Esophagus (tissue), 2 donors: Measurements from ENCODE around the gene PGAP6. TPM values are rescaled to one million over a fixed set of nuclear protein-coding genes. Genes with fewer than 3 reads are reported as not detected.
A peak's percentile ranks its signal among the peaks of the same experiment; 100 is the strongest.

Experiments used
- H3K27ac ChIP-seq, 2 donors: one replicate each; pipeline ENCODE4 v1.5.1; 2013; ENCODE audit warnings: low read depth in 2 of 2, mild to moderate bottlenecking in 2 of 2, inconsistent platforms in 1 of 2, low read length in 1 of 2, moderate library complexity in 1 of 2
- H3K27me3 ChIP-seq, 2 donors: one replicate each; pipeline ENCODE4 v1.6.1; 2013; ENCODE audit warnings: low read length in 2 of 2, control low read depth in 1 of 2, mild to moderate bottlenecking in 1 of 2; ENCODE audit not compliant: insufficient read depth in 2 of 2, control insufficient read depth in 1 of 2
- H3K36me3 ChIP-seq, 2 donors: one replicate each; pipeline ENCODE4 v1.6.1; 2013; ENCODE audit warnings: low read length in 1 of 2; ENCODE audit not compliant: control insufficient read depth in 2 of 2, insufficient read depth in 2 of 2
- H3K4me1 ChIP-seq, 2 donors: one replicate each; pipeline ENCODE4 v1.6.1; 2013; ENCODE audit warnings: low read length in 1 of 2; ENCODE audit not compliant: control insufficient read depth in 2 of 2, insufficient read depth in 2 of 2
- H3K4me3 ChIP-seq, 2 donors: one replicate each; pipeline ENCODE4 v1.5.1; 2013; ENCODE audit warnings: low read length in 2 of 2, mild to moderate bottlenecking in 2 of 2, low read depth in 1 of 2, moderate library complexity in 1 of 2
- H3K9me3 ChIP-seq, 2 donors: one replicate each; pipeline ENCODE4 v1.6.1; 2013; ENCODE audit warnings: mild to moderate bottlenecking in 2 of 2, low read depth in 1 of 2, low read length in 1 of 2, moderate library complexity in 1 of 2; ENCODE audit not compliant: control insufficient read depth in 2 of 2, insufficient read depth in 1 of 2
- WGBS, 2 donors: extraction: QIAGEN DNeasy Blood & Tissue Kit; methylation state at CpG; one replicate each; pipeline ENCODE4 v1.1.7; 2013; 5-methylcytosine and 5-hydroxymethylcytosine counted together
- polyA plus RNA-seq, 2 donors: library from polyadenylated mRNA; stranded (reverse); fragments of 200-250 nt; gene quantifications; one replicate each; pipeline ENCODE4 v1.2.3, GENCODE V29; 2013
- donor health status: healthy with polysubstance abuse.
- donor health status: Bipolar disorder and iron deficiency.

The PGAP6 gene
- polyA plus RNA-seq, 2 donors, result 30.3 to 44.3 TPM

DNA sequence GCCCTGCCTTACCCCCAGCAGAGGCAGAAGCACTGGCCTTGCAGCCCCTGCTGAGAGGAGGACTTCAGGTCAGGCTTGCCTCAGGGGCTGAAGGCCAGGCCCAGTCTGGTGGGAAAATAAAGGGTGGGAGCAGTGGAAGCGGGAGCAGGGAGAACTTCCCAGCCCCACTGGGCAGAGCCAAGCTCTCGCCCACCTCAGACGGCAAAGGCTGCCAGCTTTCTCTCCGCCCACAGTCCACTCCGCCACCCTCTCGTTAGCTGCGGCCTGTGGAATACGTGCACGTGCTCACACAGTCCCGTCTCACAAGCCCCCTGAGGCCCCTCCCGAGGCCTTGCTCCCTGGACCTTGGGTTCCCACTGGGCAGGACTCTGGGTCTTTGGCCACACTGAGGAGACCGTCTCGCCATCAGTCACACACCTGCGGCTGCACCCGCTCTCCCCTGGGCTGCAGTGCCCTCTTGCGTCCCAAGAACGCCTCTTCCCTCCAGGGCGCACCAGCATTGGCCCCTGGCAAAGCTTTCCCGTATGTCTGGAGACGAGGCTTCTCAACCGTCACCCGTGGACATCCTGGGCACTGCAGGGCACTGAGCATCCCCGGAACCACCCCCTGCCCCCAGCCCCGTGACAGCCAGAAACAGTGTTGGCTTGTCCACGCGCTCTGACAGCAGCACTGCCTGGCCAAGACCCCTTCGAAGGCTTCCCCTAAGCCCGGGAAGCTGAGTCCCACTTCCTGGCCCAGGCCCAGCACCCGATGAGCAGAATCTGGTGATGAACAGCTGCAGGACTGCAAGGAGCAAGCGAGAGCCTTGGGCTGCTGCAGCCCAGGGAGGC lies 19.7 kb downstream of the PGAP6 start:
- 15 to 23% methylated on average over 27 to 30 of the region's 30 CpGs for WGBS, 2 donors
- Histone ChIP-seq H3K4me1 (peaks cover 0 to 4% of the 10 kb centered on the region in 2 donors), H3K27ac (no peak overlapping the region), H3K4me3 (no peak overlapping the region), H3K9me3 (no peaks in the 10 kb centered on the region), H3K36me3 (peaks cover 0 to 7% of the 10 kb centered on the region in 2 donors), H3K27me3 (no peaks in the 10 kb centered on the region)

DNA sequence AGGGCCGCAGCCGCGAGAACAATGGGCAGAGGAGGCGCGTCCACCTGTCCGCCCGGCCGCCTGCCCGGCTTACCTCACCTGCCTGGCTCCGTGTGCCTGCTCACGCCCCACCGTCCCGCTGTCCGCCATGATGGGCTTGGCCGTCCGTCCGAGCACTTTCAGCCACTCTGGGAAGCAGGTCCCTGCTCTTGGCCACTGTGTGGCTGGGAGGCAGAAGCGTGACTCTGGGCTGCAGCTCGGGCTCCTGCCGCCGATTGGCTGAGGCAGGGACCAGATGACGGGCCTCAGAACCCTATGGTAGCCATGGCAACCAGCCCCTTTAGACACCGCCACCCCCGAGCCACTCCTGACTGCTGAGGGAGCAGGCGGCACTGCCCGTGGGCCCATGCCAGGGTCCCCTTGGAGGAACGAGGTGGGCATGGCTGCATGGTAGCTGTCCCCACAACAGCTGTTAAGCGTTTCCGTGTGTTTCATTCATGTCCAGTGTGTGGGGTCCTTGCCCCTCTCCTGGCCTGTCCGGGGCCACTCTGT lies 20.4 kb downstream of the PGAP6 start:
- Histone ChIP-seq H3K4me3 (no peak overlapping the region), H3K27me3 (no peaks in the 10 kb centered on the region), H3K4me1 (peaks cover 0 to 4% of the 10 kb centered on the region in 2 donors), H3K36me3 (peaks cover 0 to 4% of the 10 kb centered on the region in 2 donors), H3K27ac (no peak overlapping the region), H3K9me3 (no peaks in the 10 kb centered on the region)
- 78 to 81% methylated on average over 30 of the region's 30 CpGs for WGBS, 2 donors

DNA sequence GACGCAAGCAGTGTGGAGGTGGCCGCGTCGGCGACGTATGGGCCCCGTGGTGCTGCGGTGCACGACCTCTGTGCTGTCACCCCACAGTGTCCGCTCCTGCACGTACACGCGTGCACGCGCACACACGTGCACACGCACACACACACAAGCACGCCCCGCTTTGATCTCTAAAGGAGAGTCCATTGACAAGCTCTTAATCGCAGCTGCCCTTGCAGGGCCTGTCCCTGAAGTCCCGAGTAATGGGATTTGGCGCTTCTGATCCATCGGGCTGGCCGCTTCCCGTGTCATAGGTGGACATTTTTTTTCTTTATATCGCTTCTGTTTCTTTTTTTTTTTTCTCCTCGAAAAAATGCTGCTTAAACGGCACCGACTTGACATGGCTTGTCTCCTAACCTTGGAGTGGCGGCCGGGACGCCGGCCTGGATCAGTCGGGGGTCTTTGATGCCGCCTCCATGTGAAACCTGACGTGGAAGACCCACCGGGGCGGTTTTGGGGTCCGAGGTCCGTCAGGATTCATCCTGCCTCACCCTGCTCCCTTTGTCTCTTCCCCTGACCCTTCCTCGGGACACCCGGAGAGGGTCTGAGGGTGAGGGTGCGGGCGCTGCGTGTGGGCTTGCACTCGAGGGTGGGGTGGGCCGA lies 21.0 kb downstream of the PGAP6 start:
- H3K9me3 ChIP-seq, result no peaks in the 10 kb centered on the region
- WGBS, 2 donors, result 90 to 92% methylated on average over 47 of the region's 47 CpGs
- no peak overlapping the region for H3K27ac ChIP-seq
- no peak overlapping the region for H3K4me3 ChIP-seq
- H3K27me3 ChIP-seq, result no peaks in the 10 kb centered on the region
- H3K36me3 ChIP-seq, result no peaks in the 10 kb centered on the region
- peaks cover 0 to 4% of the 10 kb centered on the region in 2 donors for H3K4me1 ChIP-seq

DNA sequence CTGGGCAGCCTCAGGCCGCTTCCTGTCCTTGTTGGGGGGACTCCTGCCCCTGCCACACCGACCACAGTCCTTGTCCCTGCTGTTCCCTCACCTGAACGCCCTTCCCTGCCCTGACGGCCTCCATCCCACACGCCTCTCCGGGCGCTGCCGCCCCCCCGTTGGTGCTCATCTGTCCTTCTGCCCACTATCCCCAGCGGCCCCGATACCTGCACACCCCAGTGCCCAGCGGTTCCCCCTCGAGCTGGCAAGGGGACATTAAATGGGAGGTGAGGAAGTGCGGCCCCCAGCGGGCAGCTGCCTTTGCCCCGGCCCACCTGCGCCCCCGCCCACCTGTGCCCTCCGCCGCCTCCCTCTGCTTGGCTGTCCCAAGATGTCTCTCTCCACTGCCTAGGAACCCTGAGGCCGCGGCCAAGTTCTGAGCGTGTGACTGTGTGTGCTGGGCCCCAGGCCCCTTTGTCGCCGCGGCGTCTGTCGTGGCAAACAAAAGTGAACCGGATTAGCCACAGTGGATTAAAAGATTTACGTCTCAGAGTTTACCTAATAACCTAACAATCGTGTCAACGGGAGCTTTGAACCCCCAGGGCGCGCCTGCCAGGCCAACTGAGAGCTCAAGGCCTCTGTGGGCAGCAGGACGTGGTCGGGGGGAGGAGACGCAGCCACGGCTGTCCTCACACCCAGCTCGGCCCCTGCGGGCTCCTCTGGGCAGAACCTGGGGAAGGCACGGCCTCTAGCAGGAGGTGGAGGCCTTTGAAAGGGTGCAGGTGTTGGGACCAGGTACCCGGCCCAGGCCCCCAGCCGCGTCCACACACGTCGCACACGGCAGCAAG lies 21.7 kb downstream of the PGAP6 start:
- no peak overlapping the region for H3K27ac ChIP-seq
- no peaks in the 10 kb centered on the region for H3K36me3 ChIP-seq
- H3K9me3 ChIP-seq, result no peaks in the 10 kb centered on the region
- peaks cover 0 to 5% of the 10 kb centered on the region in 2 donors for H3K4me1 ChIP-seq
- no peaks in the 10 kb centered on the region for H3K27me3 ChIP-seq
- no peak overlapping the region for H3K4me3 ChIP-seq
- 83 to 89% methylated on average over 47 of the region's 47 CpGs for WGBS, 2 donors

DNA sequence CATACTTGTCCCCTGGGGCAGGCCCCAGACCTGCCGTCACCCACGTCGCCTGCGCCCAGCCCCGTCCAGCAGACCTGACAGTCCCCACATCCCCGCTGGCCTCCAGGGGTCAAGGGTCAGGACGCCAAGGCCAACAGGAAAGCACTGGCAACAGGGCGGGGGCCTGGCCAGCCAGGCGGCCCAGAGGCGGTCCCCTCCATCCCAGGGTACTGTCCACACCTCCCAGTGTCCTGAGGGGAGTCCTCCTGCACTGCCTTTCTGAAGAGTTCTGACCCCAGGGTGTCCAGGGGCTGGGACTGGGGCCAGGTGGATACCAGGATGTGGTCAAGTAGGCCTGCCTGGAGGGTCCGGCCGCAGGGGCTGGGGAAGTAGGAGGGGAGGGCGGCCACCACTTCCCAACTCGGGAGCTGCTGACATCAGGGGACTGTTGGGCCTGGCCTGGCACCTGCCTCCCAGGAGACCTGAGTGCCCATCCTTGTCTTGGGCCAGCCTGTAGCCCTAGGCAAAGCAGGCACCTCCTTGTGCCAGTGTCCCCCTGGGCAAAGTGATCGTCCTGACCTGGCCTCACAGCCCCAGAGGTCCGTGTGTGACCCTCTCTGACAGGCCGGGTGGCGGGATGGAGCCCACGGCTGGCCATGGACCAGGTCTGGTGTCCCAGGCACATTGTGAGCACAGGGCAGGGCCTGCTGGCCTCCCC lies 22.6 kb downstream of the PGAP6 start:
- 77 to 82% methylated on average over 19 of the region's 19 CpGs for WGBS, 2 donors
- peaks cover 0 to 14% of the 10 kb centered on the region in 2 donors for H3K4me1 ChIP-seq
- no peaks in the 10 kb centered on the region for H3K27me3 ChIP-seq
- no peak overlapping the region for H3K4me3 ChIP-seq
- H3K9me3 ChIP-seq, result no peaks in the 10 kb centered on the region
- no peak overlapping the region for H3K27ac ChIP-seq
- H3K36me3 ChIP-seq, result no peaks in the 10 kb centered on the region

DNA sequence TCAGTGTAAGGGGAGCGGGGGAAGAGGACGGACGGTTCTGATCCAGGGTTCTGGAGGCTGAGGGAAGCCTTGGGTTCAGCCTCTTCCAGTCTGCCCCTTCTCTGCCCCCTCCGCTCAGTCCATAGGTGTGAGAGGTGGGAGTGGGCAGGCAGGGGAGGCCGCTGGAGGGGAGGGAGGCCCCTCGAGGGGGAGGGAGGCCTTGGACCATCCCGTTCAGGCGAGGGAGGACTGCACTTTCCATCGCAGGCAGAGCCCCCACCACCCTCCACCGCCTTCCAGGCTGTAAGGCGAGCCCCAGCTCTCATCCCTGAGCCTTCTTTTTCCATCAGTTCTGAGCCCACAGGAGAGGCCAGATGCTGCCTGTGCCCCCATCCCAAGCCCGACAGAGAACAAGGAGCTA lies 25.0 kb downstream of the PGAP6 start:
- H3K27ac ChIP-seq, result no peak overlapping the region
- no peaks in the 10 kb centered on the region for H3K27me3 ChIP-seq
- no peaks in the 10 kb centered on the region for H3K36me3 ChIP-seq
- WGBS, 2 donors, result 76 to 88% methylated on average over 8 to 12 of the region's 12 CpGs
- no peaks in the 10 kb centered on the region for H3K9me3 ChIP-seq
- no peak overlapping the region for H3K4me3 ChIP-seq
- peaks cover 5 to 20% of the 10 kb centered on the region in 2 donors for H3K4me1 ChIP-seq

DNA sequence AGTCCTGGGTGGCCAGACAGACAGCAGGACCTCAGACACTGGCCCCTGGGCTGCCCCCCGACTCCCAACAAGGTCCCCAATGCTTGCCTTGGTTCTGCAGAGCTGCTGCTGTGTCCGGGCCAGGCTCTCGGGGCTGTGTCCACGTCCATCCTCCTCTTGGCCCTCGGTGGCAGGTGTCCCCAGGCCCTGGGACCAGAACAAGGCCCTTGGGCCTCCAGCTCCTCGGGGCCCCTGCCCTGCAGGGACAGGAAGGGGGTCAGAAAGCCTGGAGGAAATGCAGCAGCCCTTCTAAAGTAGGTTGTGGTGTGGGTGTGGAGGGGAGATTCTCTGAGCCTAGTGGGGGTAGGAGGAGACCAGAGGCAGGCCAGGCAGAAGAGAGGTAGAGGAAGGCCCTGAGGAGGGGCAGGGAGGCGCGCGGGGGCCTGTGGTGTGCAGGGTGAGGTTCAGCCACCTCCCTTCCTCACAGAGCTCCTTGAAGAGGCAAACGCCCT lies 26.8 kb downstream of the PGAP6 start:
- Histone ChIP-seq H3K36me3 (no peaks in the 10 kb centered on the region), H3K27ac (peak overlapping the region in 1 of 2 donors; percentile 48), H3K27me3 (no peaks in the 10 kb centered on the region), H3K9me3 (no peaks in the 10 kb centered on the region), H3K4me3 (no peak overlapping the region), H3K4me1 (peaks cover 5 to 20% of the 10 kb centered on the region in 2 donors)
- 83 to 84% methylated on average over 10 of the region's 10 CpGs for WGBS, 2 donors

DNA sequence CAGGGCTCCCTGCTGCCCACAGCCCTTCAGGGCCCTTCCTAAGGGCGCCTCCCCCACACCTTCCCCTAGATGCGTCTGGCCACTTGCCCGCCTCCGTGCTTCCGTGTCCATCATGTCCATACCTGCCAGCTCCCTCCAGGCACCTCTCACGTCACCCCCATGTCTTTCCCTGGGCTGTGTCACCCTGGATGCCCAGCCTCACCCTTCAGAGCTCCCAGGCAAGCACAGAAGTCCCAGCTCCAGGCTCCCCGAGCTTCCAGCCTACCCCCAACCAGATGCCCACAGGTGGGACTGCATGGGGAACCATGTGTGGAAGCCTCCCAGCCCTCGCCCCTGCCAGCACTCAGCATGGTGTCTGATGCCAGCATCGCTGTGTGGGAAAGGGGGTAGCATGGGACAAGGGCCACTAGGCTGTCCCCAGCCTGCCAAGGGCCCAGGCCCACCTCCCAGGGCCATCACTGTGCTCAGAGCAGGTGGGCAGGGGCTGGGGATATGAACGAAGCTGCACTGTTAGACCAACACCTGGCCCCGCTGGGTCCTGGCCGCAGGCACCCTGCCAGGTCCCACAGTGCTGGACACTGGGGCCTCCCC lies 27.4 kb downstream of the PGAP6 start:
- peaks cover 5 to 20% of the 10 kb centered on the region in 2 donors for H3K4me1 ChIP-seq
- no peak overlapping the region for H3K4me3 ChIP-seq
- no peaks in the 10 kb centered on the region for H3K27me3 ChIP-seq
- 66 to 82% methylated on average over 12 of the region's 12 CpGs for WGBS, 2 donors
- H3K36me3 ChIP-seq, result no peaks in the 10 kb centered on the region
- no peaks in the 10 kb centered on the region for H3K9me3 ChIP-seq
- H3K27ac ChIP-seq, result peak overlapping the region; percentile 84 to 88
